Stimulated activated CD8-positive, alpha-beta memory T cell treated with anti-CD3 and anti-CD28 coated beads, Interleukin-4, amount 100 ng/mL, for 1 hour (primary cell): ENCODE data around the gene BUB1.
"Not testable (repeated sequence)": the region's sequence is repeated elsewhere in the genome, so short reads cannot be mapped to it uniquely, and the experiment has no call there.

Source experiments
- DNase-seq, 2 donors: peaks; one replicate each; pipeline ENCODE4 v3.0.0-alpha.2; 2020; ENCODE audit warnings: low read depth in 2 of 2, low spot score in 1 of 2

The BUB1 gene

GRCh38 chr2:110605057-110605456 lies 72.8 kb downstream of the BUB1 start:
- not testable (repeated sequence) for DNase-seq

DNA sequence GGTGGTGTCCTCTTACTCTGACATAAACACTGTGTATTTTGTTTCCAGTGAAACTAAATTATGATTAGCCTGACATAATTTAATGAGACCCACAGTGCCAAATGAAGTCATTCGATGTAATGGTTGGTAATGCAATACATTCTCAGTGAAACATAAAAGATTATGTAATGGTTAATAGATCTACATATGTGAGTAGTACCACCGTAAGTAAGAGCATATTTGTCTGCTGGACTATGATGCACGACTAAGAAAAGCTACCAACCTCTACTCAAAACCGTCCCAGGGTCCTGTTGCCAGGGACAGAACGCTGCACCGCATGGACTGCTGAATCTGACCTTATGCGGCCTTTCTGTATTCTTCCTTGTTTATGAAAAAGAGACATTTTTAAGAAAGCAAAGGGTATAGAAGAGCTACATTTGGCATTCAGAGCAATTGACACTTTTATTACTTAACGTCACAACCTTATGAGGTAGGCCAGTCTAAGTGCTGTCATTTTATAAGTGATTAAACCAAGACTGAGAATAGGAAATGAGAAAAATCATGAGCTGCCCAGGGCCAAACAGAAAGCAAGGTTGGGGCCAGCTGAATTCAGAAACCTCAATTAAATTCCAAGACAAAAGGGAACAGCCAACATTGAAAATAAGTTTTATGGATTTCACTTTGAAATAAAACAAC lies 73.8 kb downstream of the BUB1 start:
- DNase-seq: not testable (repeated sequence)

GRCh38 chr2:110602139-110602538 lies 75.7 kb downstream of the BUB1 start:
- not testable (repeated sequence) for DNase-seq

DNA sequence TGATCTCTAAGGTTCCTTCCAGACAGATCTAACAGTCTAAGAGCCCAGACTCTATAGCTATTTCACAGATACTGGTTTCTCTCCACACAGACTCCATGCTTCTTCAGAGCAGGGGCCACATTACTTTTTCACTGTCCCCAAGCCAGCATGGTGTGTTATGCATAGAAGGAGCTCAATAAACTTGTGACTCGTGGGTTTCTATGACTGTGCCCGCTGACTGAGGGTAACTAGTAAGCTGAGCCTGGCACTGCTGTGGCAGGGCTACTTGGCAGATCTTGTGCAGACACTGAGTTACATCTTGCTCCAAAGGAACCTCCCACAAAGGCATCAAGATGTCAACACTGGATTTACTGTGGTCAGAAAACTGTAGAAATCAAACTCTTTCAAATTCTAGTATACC lies 85.9 kb downstream of the BUB1 start:
- DNase-seq: not testable (repeated sequence)

GRCh38 chr2:110589677-110590330 lies 88.1 kb downstream of the BUB1 start:
- not testable (repeated sequence) for DNase-seq

- not testable (repeated sequence) for DNase-seq
These were observed 89.3 kb downstream of the BUB1 start for GRCh38 chr2:110588520-110588919.
